GM19240 (cell line): ENCODE measurements around the gene MLYCD.

ENCODE experiments used
- DNase-seq: peaks from one replicate; pipeline ENCODE4 v3.0.0; 2011; ENCODE audit warnings: low spot score; ENCODE audit not compliant: insufficient read length

The MLYCD gene

DNA sequence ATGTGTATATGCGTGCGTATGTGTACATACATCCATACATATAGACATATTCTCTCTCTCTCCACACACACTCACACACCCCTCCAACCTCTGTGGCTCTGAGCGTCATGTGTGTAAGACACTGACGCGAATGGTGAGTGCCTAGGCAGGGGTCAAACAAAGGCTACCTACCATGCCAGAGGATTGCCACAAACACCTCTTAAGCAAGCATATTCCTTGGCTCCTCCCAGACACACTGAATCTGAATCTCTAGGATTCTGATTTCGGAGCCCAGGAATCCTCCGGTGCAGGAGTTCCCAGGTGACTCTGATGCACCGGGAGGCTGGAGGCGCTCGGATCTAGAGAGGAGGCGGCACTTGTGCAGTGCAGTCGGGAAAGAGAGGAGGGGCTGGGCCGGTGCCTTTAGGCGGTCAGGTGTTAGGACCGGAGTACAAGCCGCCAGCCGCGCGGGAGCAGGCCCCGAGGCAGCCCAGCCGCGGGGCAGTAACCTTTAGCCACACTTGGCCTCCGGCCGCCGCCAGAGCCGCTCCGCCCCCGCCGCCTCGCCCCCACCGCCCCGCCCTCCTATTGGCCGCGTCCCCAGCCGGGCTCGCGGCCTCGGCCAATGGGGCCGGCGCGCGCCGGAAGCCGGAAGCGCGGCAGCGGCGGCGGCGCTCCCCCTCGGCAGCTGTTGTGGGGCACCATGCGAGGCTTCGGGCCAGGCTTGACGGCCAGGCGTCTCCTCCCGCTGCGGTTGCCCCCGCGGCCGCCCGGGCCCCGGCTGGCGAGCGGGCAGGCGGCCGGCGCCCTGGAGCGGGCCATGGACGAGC lies at the start of gene MLYCD:
TSS of gene MLYCD (plus strand) at position 653 of the 809 bp plus-strand sequence. CDS start at position 683, 30 bp downstream.
- DNase-seq = peak; percentile 94

DNA sequence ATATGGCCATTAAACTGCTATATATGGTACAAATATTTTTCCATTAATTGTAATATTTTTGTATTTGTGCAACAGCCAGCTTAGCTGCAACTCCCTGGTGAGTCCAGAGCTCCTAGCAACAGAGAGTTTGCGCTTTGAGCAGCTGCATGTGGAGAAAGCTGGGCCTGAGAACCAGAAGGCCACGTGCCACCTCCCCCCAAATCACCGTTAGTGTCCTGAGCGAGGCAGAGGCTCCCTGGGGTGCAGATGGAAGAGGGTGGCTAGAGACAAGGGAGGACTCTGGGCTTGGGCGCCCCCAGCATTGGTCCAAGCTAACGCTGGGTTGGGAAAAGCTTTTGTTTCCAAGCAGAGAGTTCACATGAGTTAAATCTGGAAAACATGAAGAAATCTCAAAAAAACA lies 49.5 kb upstream of the MLYCD start:
- DNase-seq = no peak

DNA sequence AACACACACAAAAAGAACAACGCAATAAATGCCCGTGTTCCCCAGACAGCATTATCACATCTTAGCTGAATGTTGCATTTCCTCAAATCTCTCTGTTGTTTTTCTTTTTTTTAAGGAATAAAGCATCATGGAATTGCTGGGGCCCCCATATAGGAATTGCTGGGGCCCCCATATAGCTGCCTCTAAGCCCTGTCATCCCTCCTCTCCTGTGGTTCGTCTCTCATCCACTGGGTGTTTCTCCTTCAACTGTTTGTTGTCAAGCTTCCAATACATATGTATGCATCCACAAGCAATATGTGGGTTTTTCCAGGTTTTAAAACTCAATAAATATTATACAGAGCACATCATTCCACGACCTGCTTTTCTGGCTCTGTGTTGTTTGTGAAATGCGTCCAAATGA lies 48.0 kb upstream of the MLYCD start:
- no peak for DNase-seq

DNA sequence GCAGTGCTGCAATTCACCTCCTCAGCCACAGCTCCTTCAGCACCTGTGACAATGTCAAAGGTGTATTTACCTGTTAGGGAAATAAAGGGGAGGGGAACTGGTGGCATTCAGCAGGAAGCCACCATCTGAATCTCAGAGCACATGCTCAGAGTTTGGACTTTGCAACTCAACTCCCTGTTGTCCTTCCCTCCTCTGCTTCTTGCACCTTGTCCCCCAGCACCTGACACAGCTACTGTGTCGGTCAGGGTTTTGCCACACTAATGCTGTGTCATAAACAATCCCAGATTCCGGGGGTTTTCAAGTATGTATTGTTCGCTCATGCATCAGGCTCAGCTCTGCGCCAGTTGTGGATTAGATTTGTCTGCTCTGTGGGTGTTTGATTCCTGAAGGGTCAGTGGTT lies 47.4 kb upstream of the MLYCD start:
- DNase-seq = no peak

DNA sequence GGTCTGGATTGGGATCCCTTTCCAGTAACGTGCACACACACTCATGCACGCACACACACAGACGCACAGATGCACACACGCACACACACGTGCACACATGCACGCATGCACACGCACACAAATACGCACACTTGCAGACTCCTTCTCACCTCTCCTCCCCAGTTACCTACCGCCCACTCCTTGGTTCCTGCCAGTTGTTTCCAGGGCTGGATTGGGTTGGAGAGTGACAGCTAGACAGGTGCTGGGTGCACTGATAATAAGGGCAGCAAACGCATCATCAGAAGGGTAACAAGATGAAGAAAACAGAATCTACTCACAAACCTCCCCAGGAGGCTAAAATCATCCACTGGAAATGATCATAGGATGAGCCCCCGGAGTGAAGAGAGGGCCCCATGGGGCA lies 46.1 kb upstream of the MLYCD start:
- DNase-seq = no peak

DNA sequence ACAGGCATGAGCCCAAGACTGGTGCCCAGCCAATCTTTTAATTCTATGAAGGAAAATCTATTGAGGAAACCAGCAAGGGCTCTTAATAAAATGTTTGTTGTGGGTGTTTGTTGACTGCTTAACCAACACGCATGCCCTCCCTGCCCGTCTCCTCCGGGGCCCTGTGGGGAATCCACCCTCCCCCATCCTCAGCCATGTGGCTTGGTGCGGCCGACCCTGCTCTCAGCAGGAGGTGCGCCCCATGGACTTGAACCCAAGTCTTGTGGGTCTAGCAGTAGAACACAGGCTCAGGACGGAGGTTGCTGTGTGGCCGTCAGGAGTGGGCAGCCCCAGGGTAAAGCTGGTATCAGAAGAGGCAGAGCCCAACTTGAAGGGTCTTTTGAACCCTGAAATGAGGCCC lies 45.1 kb upstream of the MLYCD start:
- DNase-seq = no peak

DNA sequence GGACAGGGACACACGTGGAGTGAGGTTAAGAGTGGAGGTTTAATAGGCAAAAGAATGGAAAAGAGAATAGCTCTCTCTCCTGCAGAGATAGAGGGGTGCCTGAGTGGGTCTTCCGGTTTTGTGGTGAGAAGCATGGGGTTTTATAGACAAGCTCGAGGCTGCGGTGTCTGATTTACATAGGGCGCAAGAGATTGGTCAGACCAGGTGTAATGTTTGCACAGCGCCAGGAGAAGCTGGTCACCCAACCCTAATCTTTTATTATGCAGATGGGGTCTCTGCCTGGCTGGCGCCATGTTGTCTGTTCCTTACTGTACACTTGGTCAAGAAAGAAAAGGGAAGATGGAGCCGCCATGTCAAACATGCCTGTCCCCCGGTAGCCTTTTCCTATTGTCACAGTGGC lies 44.5 kb upstream of the MLYCD start:
- DNase-seq = no peak

DNA sequence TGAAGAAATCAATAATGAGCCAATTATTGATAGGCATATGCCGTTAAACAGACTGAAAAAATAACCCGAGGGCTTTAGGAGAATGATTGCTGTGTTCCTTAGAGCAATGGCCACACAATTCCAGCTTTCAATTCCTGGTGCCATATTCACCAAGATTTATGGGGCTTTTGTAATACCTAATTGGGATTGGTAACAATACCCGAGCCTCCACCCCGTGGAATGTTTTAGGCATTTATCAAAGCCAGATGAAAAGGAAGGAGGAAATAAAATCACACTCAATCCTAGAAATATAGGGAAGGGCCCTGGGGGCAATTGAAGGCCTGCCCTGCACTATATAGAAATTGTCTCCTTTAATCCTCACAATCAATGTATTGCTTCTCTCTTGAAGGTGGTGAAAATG lies 42.1 kb upstream of the MLYCD start:
- no peak for DNase-seq

DNA sequence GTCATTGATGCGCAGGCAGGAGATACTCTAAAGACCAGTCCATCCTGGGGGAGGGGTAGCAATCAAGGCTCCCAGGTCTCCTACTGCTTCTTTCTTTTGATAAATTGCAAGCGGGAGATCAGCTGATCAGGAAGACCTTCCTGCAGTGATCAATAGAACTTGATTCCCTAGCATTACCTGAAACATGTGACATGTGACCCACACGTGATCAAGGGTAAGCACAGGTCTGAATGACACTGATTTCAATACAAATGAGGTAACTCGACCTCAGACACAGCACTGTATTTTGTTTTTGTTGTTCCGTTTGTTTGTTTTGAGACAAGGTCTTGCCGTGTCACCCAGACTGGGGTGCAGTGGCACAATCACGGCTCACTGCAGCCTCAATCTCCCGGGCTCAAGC lies 39.6 kb upstream of the MLYCD start:
- no peak for DNase-seq

DNA sequence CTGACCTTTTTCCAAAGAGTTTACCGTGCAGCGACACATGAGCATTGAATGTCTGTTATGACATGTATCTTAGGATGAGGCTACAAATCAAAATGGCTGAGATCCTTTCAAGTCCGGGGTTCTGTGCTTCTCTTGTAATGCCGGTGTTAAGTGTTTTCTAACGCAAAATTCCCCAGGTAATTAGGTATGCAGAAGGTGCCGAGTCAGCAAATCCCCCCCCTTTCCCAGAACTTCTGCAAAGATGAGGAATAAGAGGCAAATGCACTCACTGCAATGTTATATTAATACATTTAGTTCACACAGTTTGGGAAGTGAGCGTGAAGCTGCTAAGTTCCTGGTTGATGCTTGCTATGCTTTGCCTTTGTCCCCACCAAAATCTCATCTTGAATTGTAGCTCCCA lies 36.3 kb upstream of the MLYCD start:
- DNase-seq = no peak

DNA sequence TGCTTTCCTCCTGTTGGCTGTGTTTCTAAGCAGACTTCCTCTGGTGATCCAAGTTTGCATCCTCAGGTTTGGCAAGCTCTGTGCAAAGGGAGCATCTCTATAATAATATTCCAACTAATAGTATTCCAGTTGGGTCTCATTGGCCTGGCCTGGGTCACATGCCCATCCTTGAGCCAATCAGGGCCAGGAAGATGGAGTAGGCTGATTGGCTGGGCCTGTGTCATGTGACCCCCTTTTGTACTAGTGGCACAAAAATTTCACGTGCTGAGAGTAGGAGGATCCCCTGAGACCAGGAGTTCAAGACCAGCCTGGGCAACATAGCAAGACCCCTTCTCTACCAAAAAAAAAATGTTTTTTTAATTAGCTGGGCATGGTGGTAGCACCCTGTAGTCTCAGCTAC lies 35.2 kb upstream of the MLYCD start:
- no peak for DNase-seq

DNA sequence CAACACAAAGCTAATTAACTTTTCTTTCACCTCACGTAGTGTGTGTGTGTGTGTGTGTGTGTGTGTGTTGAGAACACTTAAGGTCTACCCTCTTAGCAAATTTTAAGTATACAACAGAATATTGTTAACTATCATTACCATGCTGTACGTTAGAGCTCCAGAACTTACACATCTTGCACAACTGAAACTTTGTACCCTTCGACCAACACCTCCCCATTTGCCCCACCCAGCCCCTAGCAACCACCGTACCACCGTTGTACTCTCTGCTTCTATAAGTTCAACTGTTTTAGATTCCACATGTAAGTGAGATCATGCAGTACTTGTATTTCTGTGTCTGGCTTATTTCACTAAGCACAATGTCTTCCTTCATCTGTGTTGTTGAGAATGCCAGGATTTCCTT lies 28.1 kb upstream of the MLYCD start:
- DNase-seq = no peak

DNA sequence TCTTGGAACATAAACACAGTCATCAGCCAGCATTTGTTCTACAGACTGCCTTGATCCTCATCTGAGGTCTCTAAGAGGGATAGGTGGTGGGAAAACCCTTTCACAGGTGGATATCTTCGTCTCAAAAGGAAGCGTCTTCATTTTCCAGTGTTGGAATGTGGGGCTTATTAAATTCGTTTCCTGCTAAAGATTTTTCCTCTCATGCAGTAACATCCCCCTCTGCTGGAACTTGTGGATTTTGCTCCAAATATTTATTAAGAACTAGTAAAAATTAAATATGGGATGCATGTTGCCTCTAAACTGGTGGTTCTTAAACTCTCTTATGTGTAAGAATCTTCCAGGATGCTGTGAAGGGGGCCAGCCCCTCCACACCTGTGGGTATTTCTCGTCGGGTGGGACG lies 20.1 kb upstream of the MLYCD start:
- DNase-seq = no peak

DNA sequence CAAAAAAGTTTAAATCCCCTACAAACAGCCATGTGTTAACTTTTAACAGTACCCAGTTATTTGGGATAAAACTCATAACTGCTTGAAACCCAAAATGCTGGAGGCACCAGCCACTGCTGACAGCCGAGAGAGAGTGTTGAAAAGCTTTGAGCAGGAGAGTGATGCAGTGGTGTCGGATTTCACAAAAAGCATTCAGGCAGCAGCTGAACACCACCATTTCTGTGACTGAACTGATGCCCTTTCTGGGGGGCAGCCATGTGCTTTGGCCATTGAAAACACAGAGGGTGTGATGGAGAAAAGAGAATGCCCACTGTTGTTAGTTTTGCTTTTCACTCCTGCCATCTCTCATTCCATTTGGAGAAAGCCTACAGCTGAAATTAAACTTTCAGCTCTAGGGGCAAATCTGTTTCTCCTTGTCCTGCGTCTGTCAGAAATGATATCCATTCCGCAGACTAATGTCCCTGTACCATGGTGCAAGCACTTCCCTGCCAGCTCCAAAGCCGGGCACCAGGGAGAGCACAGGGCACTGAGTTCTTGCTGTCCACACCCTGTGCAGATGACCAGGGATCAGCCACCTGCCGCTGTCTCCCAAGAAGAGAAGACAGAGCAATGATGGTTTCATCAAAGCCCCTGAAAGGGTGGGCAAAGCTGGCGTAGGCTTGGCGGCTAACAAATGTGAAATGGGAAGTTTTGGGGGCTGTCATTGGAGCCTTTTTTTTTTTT lies 16.6 kb upstream of the MLYCD start:
- DNase-seq = no peak

DNA sequence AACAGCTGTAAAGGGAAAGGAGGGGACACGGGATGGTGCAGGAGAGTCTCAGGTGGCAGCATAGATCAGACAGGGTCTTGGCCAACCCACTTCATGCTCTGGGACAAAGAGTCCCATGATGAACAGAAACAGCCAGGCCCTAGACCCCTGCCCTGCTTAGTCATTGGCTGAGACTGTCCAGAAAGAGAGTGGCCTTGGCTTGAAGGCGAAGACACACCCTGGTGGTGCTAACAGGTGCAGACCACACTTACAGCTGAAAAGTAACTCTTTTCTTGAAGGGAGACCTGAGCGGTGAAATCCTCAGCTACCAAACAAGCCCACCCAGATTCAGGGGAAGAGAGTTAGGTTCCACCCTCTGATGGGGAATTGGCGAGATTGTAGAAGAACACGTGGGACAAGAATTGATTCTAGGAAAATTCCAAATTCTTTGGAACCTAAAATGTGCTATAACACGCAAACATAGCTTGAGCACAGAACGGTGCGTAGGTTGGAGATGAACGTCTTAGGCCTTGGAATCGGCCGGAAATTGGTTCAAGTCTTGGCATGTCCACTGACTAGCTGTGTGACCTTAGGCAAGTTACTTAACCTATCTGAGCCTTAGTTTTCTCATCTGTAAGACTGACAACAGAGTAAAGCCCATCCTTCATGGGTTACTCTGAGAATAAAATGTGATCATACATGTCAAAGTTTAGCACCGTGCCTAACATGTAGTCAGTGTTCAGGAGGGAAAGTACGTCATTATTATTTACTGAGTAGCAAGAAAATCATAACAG lies 12.5 kb upstream of the MLYCD start:
- DNase-seq = no peak

DNA sequence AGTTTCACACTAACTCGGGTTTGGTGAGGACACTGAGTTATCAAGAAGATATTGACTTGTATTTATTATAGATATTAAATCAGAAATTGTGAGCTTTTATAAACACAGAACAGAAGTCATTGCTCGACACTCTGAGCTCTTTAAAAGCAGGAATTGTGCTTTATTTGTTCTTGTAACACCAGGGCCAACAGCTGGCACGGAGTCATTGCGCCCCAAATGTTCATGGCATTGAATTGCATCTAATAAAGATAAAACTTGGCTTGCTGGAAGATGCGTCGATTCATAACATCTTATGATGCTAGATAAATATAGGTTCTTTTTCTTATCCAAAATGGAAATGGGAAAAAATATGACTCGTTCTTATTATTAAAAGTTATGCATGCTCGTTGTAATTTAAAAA lies 11.8 kb upstream of the MLYCD start:
- DNase-seq = no peak

DNA sequence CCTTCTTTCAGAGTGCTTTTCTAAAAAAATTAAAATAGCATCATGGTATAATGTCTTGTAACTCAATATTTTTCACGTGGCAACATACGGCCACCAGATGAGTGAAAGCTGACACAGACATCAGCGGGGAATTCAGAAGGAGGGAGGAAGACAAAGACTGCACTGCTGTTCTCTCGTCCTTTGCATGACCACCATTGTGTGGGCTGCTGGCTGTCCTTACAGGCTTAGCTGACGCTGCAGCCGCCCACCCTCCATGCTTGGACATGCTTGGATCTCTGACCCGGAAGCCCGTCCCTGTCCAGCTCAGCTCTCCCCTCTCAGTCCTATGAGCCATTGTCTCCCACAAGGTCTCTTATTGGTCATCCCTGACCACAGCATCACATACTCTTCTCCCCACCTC lies 11.4 kb upstream of the MLYCD start:
- no peak for DNase-seq

DNA sequence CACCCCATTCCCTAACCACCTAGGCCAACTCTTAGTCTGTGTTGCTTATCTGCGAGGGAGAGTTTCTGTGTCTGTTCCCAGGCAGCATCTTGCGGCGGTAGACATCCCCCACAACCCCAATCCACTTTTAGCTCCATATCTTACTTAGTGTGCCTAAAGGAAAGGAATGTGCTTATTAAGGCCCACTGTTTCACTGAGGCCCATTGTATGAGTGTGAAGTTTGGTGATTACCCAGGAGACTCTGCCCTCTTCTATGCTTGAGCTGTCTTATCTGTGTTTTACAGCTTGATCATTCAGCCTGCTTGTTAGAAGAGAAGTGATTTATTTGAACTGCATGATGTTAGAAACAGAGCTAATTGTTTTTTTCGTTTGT lies 10.3 kb upstream of the MLYCD start:
- DNase-seq = no peak

DNA sequence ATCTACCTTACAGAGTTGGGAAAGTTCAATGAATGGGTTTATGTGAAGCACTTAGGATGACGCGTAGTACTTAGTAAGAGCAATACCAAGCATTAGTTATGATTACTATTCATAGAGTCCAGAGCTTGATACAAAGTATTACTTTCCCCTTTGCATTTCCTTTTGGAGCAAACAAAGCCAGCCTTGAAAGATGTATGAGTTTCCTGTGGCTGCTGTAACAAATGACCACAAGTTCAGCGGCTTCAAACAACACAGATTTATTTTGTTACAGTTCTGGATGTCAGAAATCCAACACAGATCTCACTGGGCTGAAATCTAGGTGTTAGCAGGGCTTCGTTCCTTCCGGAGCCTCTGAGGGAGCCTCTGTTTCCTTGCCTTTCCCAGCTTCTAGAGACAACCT lies 8.6 kb upstream of the MLYCD start:
- DNase-seq = no peak

DNA sequence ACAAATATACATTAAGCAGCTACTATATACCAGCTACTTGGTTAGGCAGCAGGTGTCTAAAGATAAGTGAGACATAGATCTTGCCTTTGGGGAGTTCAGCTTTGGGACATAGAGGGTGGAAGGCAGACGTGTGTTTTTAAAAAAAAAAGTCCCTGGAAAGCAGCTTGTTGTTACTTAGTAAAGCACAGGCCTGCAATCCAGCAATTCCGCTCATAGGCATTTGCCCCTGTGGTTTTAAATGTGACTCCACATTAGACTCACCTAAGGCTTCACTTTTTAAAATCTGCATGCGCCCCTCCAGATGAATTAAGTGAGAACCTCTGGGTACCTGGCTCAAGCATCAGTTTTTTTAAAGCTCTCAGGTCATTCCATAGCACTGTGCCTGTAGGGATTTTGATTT lies 7.2 kb upstream of the MLYCD start:
- no peak for DNase-seq

DNA sequence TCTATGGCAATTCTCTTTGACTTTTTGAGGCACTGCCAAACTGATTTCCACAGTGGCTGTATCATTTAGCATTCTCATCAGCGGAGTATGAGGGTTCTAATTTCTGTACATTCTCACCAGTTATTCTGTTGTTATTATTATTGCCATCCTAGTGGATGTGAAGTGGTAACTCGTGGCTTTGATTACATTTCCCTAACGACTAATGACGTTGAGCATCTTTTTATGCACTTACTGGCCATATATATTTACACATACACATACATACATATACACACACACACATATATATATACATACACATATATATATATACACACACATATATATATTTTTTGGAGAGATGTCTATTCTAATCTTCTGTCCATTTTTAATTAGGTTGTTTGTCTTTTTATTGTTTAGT lies 3.7 kb upstream of the MLYCD start:
- no peak for DNase-seq

DNA sequence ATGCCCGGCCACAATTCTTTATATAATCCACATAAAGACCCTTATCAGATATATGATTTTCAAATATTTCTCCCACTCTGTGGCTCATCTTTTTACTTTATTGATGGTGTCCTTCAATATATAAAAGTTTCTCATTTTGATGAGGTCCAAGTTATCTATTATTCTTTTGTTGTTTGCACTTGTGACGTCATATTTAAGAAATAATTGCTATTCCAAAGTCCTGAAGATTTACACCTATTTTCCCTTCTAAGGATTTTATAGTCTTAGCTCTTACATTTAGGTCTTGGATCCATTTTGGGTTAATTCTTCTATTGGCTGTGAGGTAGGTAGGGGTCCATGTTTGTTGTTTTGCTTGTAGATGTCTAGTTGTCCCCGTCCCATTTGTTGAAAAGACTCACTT lies 3.0 kb upstream of the MLYCD start:
- no peak for DNase-seq
